Measurements from ENCODE around the gene ADRA2B.
A peak's percentile ranks its signal among the peaks of the same experiment; 100 is the strongest.
"Not testable (repeated sequence)": the region's sequence is repeated elsewhere in the genome, so short reads cannot be mapped to it uniquely, and the experiment has no call there.

The ADRA2B gene

DNA sequence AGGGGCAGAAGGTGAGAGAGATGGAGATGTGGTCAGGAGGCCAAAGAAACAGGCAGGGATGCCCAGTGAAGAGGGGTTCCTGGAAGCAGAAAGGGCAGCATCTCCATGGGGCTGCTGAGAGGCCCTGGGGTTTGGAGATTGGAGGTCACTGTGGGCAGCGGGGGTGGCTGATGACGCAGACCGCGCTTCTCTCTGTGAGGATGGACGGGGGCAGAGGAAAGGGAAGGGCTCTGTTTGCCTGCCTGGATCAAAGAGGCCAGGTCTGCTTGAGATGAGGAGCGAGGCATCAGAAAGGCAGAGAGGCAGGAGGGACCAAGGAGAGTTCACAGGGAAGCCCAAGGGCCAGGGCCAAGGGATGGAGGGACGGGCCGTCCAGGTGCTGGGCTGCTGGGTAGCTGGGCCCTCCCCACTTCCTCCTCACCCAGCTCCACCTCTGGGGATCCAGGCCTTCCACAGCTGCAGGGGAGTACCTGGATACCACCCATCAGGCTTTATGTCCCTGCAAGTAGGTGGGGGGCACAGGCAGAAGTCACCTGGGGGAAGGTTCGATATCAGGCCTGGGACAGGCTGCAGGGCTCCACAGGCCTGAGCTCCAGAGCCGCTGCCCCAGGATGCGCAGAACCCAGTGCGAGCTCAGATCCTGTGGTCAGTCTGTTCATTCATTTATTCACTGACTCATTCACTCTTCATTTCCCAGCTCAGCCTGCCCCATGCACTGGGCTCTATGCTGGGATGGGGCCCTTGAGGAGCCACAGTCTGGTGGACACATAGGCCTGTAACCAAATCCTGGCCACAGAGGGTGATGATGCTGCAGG lies 30.6 kb downstream of the ADRA2B start:
- DNase-seq, result no peak

DNA sequence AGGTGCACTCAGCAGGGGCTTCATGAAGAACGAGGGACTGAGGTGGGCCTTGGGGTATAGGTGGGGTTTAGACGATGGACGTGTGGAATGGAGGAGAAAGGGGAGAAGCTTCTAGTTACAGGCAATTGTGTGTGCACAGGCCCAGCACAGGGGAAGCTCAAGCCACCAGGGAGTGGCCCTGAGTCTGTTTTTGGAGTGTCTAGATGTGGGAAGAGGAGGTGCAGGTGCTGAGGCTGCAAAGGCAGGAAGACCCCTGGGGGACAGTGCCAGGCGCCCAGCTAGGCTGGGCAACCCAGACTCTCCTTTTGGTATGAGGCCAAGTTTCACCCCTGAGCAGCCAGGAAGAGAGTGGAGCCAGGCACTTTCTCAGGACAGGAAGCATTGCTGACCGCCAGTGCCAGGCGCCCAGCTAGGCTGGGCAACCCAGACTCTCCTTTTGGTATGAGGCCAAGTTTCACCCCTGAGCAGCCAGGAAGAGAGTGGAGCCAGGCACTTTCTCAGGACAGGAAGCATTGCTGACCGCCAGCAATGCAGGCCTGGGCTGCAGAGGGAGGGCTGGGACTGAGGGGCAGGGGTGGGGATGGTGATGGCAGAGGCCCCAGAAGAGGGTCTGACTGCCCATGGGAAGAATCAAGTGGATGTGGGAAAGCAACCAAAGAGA lies 31.4 kb downstream of the ADRA2B start:
- not testable (repeated sequence) for DNase-seq

DNA sequence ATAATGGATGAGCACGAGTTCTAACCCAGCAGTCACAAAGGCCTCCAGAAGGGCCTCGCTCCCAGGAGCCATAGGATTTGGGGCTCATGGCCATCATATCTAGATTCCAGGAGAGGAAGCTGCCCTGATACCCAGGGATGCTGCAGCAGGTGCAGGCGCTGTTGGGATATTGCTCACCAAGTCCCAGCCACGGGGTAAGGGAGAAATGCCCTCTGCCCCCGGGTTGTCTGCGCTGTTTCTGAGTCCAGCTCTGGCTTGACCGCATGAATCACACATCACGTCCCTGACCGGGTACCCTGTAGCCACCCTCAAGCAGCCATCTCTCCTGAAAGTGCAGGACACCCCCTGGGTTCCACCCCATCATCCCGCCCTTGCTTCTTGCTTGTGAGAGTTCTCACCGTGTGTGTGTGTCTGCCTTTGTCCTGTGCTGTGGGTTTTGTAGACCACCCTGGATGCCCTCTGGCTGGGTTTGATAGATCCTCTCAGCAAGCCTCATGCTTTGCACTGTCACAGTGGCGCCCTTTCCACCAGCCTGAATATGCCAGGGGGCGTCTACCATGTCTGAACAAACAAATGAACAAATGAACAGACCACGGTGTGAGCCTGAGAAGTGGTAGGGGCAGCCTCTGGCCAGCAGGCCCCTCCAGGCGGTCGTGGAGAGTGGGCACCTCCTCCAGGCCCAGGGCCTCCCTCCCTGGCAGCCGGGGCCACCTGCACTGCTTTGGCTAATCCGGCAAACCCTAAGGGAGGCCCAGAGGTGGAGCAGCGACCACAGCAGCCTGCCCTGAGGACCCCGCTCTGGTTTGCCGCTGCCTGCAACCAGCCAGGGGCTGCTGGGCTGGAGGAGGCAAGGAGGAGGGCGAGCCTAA lies 32.1 kb downstream of the ADRA2B start:
- DNase-seq, result no peak

DNA sequence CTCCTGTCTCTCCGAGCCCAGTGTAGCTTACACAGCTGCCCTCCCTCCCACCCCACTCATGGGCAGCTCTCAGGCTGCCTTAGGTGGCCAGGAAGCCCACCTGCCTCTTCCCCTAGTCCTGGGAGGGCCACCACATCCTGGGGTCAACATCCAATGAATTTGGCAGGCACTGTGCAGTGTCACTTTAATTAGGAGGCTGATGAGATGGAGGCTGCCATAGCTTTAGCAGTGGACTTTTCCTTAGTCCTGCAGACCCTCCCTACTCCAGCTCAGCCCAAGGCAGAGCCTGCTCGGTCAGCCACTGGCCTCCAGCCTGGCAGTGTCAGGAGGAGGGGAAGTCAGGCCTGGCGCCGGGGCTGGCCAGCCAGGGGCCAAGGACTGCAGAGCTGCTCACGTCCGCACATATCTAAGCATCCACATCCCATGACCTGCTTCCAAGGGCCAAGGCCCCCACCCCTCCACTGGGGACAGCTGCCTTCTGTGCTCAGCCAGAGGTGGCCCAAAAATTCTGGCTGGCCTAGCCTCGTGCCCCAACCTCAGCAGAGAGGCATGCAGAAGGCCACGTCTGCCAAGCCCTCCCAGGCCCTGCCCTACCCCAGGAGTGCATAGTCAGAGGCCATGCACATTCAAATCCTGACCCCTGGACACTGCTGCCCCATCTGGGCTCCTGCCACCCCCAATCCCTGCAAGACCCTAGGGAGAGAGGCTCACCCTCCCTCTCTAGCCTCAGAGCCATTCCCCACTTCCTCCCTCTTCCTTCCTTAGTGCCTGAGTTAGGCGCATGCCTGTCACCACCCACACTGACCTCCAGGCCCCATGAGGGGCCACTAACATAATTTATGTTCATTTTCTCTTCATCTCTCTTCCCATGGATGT lies 33.1 kb downstream of the ADRA2B start:
- DNase-seq, result no peak

DNA sequence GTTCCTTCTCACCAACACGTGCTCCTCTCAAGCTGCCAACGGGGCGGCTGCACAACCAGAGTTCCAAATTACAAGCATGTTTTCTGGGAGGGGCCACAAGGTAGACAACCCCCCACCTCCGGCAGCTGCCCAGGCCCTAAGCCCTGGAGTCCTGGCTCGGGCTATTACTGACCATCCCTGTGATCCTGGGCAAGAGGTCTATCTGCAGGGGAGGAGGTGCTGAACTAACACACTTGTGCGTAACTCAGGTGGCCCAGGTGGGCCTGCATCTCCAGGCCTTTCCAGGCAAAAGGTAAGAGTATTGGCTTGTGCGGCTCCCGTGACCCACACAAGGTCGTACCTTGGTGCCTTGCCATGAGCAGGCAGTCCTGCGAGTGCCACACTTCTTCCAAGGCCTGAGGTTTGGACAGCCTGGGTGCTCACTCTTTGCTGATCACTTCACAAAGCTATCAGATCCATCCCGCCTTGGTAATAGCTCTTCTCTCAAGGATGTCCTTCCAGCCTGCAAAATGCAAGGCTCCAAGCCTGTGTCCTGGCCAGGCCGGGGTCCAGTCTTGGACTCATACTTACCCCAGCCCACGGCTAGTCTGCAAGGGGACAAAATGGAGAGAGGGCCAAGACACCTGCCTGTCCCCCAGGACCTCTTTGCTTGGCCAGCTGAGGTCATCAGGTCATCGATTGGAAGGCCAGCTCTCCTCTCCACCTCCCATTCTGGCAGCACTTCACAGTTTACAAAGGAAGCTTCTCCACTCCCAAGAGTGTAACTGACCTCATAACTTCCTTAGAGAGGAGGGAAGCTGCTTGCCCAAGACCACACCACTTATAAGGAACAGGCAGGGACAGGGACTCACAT lies 33.9 kb downstream of the ADRA2B start:
- DNase-seq, result no peak

DNA sequence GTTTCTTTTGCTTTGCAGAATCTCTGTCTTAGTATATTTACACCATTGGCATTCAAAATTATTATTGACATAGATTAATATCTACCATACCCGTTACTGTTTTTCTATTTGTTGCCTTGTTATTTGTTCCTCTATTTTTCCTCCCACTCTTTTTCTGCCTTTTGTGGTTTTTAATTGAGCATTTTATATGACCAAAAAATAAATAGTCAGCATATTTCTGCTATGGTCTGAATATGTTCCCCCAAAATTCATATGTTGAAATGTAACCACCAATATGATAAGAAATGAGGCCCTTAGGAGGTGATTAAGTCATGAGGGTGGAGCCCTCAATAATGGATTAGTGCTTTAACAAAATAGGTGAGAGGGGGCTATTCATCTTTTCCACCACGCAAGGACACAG lies 35.3 kb downstream of the ADRA2B start:
- no peak for DNase-seq

DNA sequence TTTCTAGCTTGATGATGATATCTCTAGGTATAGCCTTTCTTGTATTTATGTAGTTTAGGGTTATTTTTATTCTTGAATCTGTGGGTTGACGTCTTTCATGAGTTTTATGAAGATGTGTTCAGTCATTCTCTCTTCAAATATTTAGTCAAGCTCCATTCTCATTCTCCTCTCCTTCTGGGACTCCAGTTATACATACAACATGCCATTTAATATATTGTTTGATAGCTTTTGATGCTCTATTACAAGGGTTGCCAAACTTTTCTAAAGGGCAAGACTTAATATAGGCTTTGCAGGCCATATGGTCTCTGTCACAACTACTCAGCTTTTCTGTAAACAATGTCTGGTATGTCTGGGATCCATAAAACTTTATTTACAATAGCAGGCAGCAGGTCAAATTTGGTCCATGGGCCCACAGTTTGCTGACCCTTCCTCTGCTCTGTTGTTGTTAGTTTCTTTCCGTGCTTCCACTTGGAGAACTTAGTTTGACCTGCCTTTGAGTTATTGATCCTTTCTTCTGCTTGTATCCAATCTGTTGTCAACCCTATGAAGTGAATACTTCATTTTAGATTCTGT lies 41.1 kb downstream of the ADRA2B start:
- DNase-seq, result no peak

DNA sequence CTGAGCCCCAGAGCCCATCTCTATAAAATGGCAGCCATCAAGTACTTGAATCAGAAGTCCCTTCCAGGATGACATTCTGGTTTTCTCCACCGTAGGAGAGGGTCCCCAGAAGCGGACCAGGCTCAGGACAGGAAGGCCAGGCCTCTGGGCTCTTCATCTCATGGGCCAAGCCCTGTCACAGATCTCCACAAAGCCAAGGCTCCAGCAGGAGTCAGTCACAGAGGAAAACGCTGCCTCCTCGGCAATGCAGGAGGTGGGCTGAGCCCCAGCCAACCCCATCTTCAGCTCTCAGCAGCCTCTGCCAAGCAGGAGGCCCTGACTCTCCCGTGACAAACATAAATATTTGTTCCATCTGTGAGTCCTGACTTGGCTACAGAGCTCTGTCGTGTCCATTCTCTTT lies 42.2 kb downstream of the ADRA2B start:
- no peak for DNase-seq

DNA sequence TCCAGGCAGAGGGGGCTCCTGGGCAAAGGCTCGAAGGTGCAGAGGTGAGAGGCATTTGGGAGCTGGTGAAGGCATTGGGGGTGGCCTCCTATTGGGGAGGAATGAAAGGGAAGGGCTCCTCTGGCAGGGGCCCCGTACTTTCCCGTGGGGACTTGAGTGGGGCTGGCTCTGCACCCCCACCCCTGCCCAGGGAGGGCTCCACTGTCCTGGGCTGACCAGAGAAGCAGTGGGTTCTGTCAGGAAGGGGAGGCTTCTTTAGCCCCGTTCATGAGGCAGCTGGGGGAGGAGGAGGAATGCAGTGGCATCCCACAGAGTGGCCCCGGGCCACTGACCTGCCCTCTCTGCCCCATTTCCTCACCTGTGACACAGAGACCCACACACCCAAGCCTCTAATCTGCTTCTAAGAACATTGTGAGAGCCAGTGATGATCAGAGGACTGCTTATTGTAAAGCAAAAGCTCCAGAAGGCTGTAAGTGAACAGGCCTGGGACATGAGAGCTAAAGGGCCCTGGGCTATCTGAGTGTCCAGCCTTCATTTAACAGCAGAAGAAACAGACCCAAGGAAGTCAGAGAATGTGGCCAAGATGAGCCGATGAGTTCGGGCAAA lies 43.1 kb downstream of the ADRA2B start:
- DNase-seq, result no peak

DNA sequence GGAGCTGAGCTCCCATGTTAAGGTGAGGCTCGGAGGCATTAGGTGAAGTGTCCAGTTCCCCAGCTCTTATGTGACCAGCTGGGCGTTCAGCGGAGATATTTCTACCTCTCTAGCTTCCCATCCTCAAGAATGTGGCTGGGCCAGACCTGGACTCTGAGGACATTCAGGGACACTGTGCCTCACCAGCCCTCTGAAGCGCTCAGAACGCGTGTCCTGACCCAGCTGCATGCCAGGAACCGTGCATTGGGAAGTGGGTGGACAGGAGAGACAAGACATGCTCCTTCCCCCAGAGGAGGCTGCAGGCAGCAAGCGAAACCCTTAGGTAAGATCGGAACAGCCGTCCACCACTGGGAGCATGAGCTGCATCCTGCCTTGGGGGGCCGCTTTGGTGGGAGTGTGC lies 43.6 kb downstream of the ADRA2B start:
- DNase-seq, result no peak

DNA sequence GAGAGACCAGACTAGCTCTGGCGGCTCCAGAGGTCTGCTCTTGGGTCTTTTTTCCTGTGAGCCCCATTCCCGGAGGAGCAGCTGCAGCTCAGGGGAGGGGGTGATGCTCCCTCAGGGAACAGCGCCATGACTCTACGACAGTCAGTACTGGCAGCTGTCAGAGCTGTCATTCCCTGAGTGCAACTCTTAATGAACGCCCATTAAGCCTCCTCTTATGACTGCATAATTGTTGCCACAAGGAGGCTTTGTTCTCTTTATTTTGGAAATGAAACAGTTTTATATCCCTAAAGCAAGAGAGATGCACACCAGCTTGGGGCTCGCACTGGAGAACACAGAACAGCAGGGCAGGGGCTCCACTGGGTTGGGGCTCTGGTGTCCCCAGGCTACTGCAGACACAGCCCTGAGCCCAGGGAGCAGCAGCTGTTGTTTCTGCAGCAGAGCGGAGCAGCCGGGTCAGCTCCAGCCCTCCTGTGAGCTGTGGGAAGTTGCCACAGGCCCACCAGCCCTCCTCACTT lies 44.3 kb downstream of the ADRA2B start:
- peak; percentile 54 for DNase-seq

DNA sequence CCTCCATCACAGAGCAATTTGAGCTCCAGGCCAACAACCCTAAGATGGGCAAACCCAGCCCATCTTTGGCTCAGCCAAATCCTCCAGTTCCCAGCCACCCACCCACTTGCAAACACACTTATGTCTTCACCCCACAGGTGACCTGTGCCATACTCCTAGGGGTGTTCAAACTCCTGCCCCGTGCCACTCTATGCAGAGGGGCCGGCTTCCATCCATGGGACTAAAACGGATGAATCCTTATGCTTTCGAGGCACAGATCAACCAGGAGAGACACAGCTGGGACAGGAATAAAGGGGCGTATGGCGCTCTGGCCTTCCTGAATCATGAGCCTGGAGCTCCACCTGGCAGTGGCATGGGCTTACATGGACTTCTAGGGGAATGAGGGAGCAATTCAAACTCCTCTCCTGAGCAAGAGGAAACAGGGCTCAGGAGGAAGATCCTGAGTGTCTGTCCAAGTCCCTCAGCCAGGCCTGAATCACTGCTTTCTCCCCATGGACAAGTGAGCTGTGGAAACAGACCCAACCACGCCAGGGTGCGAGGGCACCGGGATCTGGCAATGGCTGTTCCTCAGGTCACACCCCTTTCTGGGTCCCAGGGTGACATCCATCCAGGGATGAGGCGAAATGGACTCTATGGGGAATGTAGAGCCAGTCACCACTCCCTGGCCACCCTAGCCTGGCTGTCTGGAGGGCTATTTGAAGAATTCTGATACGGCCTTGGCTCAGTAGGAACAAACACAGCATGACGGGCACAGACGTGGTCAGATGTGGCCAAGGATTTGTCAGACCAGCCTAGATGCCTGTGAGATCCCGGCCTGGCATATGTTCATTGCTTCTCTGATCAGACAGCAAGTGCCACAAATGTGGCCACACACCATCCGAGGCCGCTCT lies 45.0 kb downstream of the ADRA2B start:
- DNase-seq, result not testable (repeated sequence)

DNA sequence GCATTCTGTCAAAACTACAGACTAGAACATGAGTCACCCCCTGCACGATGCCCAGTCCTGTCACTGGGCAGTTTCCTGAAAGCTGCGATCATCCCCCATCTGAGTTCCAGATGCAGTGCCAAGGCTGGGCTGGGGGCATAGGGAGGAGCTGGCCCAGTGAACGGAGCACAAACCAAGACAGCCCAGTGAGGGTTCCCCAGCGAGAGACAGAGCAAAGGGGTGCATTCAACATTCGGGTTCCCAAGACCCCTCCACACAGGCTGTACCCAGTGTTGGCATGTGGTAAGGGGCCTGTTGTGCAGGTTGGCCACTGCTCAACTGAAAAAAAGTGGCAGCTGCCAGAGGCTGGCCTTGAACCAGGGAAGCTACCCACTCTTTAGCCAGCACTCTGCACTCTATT lies 46.0 kb downstream of the ADRA2B start:
- not testable (repeated sequence) for DNase-seq

DNA sequence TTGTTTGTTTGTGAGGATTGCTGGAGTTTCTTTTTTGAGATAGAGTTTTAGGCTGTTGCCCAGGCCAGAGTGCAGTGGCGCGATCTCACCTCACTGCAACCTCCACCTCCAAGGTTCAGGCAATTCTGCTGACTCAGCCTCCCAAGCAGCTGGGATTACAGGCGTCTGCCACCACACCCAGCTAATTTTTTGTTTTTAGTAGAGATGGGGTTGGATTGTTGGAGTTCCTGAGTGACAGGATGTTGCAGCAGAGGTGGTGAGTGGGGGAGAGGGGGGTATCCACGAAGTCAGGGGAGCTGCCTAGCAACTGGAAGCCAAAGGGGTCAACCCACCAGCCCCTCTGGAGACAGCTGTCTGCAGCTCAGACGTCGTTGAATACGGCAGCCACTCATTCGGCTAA lies 46.5 kb downstream of the ADRA2B start:
- not testable (repeated sequence) for DNase-seq

DNA sequence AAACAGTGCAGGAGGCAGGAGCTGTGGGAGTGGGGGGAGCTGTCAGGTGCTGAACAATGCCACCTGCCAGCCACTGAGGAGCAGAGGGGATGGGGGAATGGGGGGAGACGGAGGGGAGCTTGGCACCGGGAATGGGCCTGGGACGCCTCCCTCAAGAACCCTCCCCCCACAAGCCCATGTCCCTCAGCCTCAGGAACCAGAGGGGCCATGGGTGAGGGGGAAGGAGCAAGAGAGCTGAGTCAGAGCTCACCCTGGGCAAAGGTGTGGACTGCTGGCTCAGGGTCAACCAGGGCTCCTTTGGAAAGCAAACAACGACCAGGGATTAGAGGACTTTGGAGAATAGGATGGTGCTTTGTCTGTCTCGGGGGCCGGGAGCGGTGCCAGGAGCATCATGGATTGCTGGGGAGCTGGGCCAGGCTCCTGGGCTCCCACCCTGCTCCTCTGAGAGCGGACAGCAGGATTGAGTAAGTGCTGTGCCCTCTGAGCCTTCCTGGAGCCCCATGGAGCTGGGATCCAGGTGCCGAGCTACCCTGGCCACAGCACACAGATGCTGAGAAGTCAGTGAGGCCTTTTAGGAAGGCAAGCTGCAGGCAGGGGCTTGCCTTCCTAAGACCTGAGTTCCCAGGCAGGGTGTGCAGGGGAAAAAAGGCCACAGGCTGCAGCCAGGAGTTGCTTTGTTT lies 48.3 kb downstream of the ADRA2B start:
- peak; percentile 58 for DNase-seq

DNA sequence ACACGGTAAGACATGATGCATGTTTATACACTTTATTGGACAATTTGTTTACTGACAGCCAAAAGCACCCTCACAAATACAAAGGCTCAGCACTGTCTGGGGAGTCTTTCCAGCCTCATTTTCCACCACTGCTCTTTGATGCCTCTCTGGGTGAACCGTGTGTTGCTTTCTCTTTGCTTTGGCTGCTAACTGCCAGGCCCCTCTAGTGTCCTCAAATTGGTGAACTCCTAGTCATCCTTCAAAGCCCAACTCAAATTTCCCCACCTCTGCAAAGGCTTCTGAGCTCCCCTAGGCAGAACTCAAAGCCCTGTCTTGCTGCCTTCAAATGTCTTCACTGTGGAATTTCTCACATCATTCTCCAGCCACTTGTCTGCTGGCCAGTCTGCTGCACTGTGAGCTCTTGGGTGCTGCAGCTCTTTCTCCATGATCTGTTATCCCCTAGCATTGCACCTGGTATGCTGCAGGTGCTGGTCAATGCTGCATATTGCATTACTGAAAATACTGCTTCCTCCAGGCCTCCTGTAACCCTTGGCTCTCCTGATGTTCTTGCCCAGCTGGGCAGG lies 49.2 kb downstream of the ADRA2B start:
- DNase-seq, result not testable (repeated sequence)

DNA sequence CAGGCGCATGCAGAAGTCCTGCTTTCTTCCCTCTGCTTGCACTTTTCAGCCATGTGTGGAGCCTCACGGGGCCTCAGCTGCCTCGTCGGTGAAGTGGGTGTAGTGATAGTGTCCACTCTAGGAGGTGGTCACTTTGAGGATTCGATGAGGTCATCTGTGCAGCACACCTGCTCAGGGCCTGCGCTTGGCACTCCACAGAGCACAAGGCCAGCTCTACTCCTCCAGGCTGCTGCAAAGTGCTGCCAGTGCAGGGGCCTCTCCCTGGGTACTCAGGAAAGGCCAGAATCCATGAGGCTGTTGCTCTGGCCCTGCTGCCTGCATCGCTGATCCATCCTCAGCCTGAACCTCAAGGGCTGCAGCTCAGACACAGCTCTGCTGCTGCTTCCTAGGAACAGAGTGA lies 49.9 kb downstream of the ADRA2B start:
- not testable (repeated sequence) for DNase-seq

DNA sequence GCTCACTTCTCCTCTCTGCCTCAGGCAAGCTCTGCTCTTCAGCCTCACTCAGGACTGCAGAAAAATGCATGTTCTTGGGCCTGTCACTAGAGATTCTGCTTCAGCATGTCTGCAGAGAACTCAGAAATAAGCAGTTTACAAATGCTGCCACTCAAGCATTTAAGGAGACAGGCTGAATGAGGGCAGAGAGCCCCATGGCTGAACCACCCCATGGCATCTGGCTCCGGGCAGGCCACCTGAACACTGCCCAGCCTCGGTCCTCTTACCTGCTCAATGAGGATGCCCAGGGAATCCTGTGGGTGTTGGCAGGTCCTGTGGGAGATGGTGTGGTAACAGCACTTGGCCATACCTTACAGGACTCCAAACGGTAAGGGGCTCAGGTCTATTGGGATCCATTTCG lies 50.4 kb downstream of the ADRA2B start:
- not testable (repeated sequence) for DNase-seq
